IPS DF 4.7 (cell line): ENCODE data around the gene PPFIBP1.
"Not testable (repeated sequence)": the region's sequence is repeated elsewhere in the genome, so short reads cannot be mapped to it uniquely, and the experiment has no call there.

Experiments used
- DNase-seq: peaks from one replicate; pipeline ENCODE4 v3.0.0-alpha.2; 2013; ENCODE audit warnings: low spot score; ENCODE audit errors: extremely low read depth

PPFIBP1 gene

GRCh38 chr12:27707216-27707615, 183.2 kb downstream of the PPFIBP1 start:
- no peak for DNase-seq

DNA sequence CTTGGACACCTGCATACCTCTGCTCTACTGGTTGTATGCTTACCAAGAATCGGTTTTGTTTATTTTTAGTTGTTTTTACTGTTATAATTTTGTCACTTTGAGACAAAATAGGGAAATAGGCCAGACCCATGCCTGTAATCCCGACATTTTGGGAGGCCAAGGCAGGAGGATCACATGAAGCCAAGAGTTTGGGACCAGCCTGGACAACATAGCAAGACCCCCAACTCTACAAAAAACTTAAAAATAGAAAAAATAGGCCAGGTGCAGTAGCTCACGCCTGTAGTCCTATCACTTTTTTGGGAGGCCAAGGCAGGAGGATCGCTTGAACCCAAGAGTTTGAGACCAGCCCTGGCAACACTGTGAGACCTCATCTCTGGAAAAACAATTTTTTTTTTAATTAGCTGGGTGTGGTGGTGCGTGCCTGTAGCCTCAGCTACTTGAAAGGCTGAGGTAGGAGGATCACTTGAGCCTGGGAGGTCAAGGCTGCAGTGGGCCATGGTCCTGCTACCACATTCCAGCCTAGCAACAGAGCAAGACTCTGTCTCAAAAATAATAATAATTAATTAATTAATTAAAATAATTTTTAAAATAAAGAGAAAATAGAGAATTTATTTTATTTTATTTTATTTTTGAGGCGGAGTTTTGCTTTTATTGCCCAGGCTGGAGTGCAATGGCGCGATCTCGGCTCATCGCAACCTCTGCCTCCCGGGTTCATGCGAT, 185.4 kb downstream of the PPFIBP1 start:
- DNase-seq: no peak

DNA sequence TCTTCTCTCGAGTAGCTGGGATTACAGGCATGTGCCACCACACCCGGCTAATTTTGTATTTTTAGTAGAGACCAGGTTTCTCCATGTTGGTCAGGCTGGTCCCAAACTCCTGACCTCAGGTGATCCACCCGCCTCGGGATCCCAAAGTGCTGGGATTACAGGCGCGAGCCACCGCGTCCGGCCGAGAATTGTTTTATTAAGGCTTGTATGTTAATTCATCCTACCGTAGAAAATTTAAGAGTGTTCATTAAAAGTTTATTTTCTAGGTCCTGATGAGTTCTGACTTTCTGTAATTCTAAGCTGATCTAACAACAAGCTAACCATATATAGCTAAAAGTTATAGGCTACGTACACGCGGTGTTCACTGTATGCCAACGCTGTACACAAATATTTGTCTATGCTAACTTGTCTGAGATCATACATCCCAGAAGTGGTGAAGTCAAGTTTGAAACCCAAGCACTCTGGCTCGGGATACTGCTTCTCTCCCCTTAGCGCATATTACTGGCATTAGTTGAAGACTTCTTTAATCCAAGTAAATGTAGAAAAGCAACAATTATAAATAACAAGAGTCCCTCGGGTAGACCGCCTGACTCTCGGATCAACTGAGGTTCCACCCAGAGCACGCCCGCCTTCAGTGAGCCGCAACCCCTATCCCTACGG, 186.1 kb downstream of the PPFIBP1 start:
- no peak for DNase-seq

DNA sequence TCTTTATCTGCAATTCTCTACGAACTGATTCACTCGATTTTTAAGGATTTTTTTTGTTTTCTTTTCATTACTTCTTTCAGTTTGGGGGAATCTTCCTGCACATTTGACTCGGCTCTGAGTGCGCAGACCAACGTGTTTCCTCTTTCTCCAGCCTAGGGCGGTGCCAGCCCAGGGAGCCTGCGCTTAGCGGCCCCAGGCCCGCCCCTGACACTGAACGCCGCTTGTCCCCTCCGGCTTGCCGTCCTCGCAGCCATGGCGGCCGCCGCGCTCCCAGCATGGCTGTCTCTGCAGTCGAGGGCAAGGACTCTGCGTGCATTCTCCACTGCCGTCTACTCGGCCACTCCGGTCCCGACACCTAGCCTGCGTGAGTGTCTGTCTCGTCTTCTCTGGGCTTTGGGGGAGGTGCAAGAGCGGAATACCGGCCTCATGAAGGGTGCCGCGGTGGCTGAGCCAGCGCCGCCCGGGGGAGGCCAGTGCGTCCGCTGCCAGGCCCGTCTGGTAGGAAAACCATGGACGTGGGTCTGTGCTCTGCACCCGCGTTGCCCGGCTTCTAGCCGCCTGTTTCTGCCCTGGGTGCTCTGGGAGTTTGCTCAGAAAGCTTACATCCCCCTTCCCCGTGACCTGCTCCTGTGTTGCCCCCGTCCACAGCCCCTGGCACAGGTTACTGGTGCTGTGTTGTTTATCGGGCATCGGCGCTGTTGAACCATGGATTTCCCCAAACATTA, 186.7 kb downstream of the PPFIBP1 start, which contains the start of gene MRPS35:
Gene MRPS35 (plus strand): TSS at position 241 of the 725 bp plus-strand sequence. CDS start 12 bp downstream, at position 253.
- no peak for DNase-seq

- DNase-seq: no peak
Measured at GRCh38 chr12:27711317-27711682, 187.3 kb downstream of the PPFIBP1 start.

DNA sequence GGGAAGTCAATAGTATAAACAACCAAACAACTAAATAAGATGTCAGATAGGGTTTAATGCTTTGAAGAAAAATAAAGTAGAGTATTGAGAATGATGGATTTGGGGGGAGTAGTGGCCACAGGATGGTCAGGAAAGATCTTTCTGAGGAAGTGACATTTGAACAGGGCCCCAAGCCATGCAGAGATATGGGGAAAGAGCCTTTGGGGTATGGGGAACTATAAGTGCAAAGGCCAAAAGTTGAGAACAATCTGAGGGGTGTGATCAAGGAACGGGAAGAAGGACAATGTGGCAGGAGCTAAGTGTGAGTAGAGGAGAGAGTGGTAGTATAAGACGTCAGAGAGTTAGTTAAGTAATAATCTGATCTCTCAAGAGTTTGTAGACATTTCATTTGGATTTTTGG, 188.0 kb downstream of the PPFIBP1 start:
- DNase-seq: no peak

DNA sequence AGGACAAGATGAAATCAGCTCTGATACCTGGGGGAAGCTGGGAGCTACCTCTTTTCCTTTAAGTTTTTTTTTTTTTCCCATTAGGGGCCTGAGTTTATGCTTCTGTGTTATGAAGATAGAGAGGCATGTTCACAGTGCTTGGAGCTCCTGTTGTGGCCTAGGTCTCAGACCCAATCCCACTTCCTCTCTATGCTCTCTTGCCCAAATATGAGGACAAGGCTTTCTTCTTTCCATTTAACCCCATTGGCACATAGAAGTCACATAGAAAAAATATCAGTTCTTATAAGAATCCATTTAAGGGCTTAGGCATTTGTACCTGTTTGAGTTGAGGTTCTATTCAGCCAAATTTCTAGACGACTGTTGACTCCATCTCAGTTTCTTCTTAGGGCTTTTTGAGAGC, 199.2 kb downstream of the PPFIBP1 start:
- DNase-seq: no peak

DNA sequence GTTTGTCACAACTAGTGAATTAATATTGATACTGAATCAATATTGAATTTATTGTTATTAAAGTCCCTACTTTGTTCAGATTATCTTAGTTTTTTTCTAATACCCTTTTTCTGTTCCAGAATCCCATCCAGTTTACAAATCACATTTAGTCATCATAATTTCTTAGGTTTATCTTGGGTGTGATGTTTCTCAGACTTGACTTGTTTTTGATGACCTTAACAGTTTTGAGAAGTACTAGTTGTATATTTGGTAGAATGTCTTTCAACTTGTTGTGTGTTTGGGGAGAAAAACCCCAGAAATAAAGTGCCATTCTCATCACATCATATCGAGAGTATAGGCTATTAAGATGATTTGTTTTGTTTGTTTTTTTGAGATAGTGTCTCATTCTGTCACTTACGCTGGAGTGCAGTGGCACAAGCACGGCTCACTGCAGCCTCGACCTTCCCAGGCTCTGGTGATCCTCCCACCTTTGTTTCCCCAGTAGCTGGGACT, 206.1 kb downstream of the PPFIBP1 start:
- DNase-seq: no peak

- no peak for DNase-seq
Measured at GRCh38 chr12:27732281-27732680, 208.3 kb downstream of the PPFIBP1 start.

DNA sequence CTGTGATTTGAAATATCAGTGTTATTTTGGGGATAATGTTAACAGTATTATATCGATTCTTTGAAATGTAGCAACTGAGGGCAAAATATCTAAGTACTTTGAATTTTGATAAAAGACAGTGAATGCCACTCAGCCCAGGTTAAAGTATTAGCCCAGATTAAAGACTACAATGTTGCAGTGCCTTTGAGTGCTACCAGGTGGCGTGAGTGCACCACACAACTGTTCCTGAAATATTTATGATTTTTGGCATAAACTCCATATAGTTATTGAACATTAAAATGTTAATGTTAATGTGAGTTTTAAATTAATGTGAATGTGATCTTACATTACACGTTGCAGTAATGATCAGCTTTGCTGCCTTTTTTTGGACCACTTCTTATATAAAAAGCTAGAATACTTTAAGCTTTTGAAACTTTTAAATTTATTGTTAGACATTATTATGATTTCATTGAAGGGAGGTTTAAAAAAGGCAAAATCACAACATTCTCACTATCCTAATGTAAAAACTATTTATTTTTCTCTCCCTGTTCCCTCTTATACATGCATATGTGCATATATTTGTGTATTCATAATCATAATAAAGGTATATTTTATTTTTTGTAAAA, 209.1 kb downstream of the PPFIBP1 start:
- no peak for DNase-seq

GRCh38 chr12:27733791-27734190, 209.8 kb downstream of the PPFIBP1 start:
- DNase-seq: no peak

DNA sequence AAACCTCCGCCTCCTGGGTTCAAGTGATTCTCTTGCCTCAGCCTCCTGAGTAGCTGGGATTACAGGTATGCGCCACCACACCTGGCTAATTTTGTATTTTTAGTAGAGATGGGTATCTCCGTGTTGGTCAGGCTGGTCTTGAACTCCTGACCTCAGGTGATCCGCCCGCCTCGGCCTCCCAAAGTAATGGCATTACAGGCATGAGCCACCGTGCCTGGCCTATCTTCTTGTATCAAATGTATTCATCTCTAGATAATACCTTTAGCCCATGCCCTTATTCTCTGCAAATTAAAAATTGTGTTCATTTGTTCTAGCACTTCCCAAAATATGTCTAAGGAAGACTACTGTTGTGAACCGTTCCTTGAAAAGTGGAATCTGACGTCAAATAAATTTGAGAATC, 210.3 kb downstream of the PPFIBP1 start:
- not testable (repeated sequence) for DNase-seq

- DNase-seq: no peak
Measured at GRCh38 chr12:27743601-27744000, 219.6 kb downstream of the PPFIBP1 start.
